Ishikawa (cell line): Measurements from ENCODE around the gene PPP4R3B.

ENCODE experiments used
- EP300 ChIP-seq: IDR thresholded peaks from 2 replicates; pipeline ENCODE4 v1.6.1; 2012; ENCODE audit warnings: borderline replicate concordance
- TF ChIP-seq, protein P1 (sequence below): IDR thresholded peaks from 2 replicates; pipeline ENCODE4 v1.6.1; 2012; ENCODE audit warnings: low read depth, mild to moderate bottlenecking
- TF ChIP-seq, protein P2 (sequence below): IDR thresholded peaks from 2 replicates; pipeline ENCODE4 v1.6.1; 2012

DNA sequence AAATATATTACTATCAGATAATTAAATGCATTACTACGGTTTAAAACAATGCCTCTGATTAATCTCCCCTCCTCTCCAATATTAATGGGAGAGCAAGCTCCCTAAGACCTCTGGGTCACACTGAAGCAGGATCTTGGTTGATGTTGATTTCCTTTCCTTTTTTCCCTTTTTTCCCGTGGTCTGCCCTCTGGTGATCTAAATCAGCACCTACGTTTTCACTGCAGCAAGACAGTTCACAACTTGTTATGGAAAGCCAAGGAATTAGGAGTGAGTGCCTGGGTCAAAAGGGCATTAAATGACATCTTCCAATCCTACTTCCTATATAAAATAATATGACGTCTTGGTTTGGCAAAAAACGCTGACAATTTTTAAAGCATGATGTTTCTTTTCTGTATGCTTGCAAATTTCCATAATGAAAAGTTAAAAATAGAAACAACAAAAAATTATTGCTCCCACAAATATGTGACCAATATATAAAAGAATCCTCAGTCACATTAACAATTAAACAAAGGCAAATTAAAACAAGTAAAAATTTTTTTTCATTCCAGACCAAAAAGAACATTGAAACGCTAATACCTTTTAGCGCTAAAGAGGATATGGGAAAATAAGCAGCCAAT lies 105.8 kb downstream of the PPP4R3B start:
- TF ChIP-seq, protein P1, sequence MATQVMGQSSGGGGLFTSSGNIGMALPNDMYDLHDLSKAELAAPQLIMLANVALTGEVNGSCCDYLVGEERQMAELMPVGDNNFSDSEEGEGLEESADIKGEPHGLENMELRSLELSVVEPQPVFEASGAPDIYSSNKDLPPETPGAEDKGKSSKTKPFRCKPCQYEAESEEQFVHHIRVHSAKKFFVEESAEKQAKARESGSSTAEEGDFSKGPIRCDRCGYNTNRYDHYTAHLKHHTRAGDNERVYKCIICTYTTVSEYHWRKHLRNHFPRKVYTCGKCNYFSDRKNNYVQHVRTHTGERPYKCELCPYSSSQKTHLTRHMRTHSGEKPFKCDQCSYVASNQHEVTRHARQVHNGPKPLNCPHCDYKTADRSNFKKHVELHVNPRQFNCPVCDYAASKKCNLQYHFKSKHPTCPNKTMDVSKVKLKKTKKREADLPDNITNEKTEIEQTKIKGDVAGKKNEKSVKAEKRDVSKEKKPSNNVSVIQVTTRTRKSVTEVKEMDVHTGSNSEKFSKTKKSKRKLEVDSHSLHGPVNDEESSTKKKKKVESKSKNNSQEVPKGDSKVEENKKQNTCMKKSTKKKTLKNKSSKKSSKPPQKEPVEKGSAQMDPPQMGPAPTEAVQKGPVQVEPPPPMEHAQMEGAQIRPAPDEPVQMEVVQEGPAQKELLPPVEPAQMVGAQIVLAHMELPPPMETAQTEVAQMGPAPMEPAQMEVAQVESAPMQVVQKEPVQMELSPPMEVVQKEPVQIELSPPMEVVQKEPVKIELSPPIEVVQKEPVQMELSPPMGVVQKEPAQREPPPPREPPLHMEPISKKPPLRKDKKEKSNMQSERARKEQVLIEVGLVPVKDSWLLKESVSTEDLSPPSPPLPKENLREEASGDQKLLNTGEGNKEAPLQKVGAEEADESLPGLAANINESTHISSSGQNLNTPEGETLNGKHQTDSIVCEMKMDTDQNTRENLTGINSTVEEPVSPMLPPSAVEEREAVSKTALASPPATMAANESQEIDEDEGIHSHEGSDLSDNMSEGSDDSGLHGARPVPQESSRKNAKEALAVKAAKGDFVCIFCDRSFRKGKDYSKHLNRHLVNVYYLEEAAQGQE: no peak
- TF ChIP-seq, protein P2, sequence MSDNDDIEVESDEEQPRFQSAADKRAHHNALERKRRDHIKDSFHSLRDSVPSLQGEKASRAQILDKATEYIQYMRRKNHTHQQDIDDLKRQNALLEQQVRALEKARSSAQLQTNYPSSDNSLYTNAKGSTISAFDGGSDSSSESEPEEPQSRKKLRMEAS: no peak
- TF ChIP-seq EP300: no peak
